ENCODE results near the gene B4GALT3.

Gene B4GALT3

GRCh38 chr1:161193561-161194235 is 16.4 kb upstream of the B4GALT3 start:
- in situ Hi-C loops (cut with MboI; ENCODE audit: low sequenced_read_pairs, unreplicated experiment): no loop called here

GRCh38 chr1:161192476-161193465 is 15.5 kb upstream of the B4GALT3 start:
- DNase-seq (ENCODE audit: low spot score): peak; percentile 86
- in situ Hi-C loops (cut with MboI; ENCODE audit: low sequenced_read_pairs, unreplicated experiment): no loop called here
- peak; percentile 90 for TF ChIP-seq CTCF (IDR thresholded peaks at IDR 0.05; ENCODE audit: borderline replicate concordance, control extremely low read depth, extremely low read depth, insufficient read depth, missing control alignments)

More at GRCh38 chr1:161193561-161194235, 16.4 kb upstream of the B4GALT3 start:
- TF ChIP-seq CTCF (IDR thresholded peaks at IDR 0.05; ENCODE audit: borderline replicate concordance, control extremely low read depth, extremely low read depth, insufficient read depth, missing control alignments): no peak
- no peak for DNase-seq (ENCODE audit: low spot score)

GRCh38 chr1:161191971-161192370 is 14.7 kb upstream of the B4GALT3 start:
- TF ChIP-seq CTCF (IDR thresholded peaks at IDR 0.05; ENCODE audit: borderline replicate concordance, control extremely low read depth, extremely low read depth, insufficient read depth, missing control alignments): no peak
- no peak for DNase-seq (ENCODE audit: low spot score)
- in situ Hi-C loops (cut with MboI; ENCODE audit: low sequenced_read_pairs, unreplicated experiment): no loop called here

- in situ Hi-C loops (cut with MboI; ENCODE audit: low sequenced_read_pairs, unreplicated experiment): no loop called here
- no peak for TF ChIP-seq CTCF (IDR thresholded peaks at IDR 0.05; ENCODE audit: borderline replicate concordance, control extremely low read depth, extremely low read depth, insufficient read depth, missing control alignments)
- no peak for DNase-seq (ENCODE audit: low spot score)
These were observed 13.7 kb upstream of the B4GALT3 start for GRCh38 chr1:161190962-161191521.

DNA sequence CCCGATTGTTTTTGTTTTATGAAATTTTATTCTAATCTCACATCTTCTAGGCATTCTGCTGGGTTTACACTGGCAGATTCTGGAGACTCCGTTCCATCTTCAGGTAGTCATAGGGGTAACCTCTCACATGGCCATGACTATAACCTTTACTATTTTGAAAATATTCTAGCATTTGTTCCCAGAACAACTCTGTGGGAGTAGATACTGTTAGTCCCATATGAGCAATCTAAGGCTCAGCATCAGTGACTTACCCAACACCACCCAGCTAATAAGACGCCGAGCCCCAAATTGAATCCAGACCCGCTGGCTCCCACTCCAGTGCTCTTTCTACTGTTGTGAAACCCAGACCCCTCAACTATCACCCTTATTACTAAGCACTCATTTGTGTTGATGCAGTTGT is 11.7 kb upstream of the B4GALT3 start:
- TF ChIP-seq CTCF (IDR thresholded peaks at IDR 0.05; ENCODE audit: borderline replicate concordance, control extremely low read depth, extremely low read depth, insufficient read depth, missing control alignments): no peak
- in situ Hi-C loops (cut with MboI; ENCODE audit: low sequenced_read_pairs, unreplicated experiment): no loop called here
- DNase-seq (ENCODE audit: low spot score): no peak

DNA sequence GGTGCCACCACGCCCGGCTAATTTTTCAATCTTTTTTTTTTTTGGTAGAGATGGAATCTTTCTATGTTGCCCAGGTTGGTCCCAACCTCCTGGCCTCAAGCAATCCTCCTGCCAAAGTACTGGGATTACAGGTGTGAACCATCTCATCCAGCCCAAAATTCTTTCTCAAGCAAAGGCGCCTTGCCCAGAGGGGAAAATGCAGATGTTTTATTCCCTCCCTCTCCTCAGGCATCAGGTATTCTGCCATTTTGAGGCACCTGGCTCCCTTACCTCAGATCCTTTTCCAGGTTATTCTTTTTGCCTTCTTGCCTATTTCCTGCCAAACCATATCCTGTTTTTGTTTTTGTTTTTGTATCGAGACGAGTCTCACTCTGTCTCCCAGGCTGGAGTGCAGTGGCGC is 11.1 kb upstream of the B4GALT3 start:
- DNase-seq (ENCODE audit: low spot score): no peak
- in situ Hi-C loops (cut with MboI; ENCODE audit: low sequenced_read_pairs, unreplicated experiment): no loop called here
- no peak for TF ChIP-seq CTCF (IDR thresholded peaks at IDR 0.05; ENCODE audit: borderline replicate concordance, control extremely low read depth, extremely low read depth, insufficient read depth, missing control alignments)
